A549 (cell line): ENCODE results near the gene NANS. TPM values are rescaled to one million over a fixed set of nuclear protein-coding genes. Genes with fewer than 3 reads are reported as not detected.
A peak's percentile ranks its signal among the peaks of the same experiment; 100 is the strongest.
"Not testable (repeated sequence)": the region's sequence is repeated elsewhere in the genome, so short reads cannot be mapped to it uniquely, and the experiment has no call there.

Source experiments
- ATAC-seq, 2 experiments: fragments of 200-7000 bp in 1 of 2; fragments of >200 bp in 1 of 2; cut with Nextera tagmentation in 1 of 2; cut with Tn5 transposase in 1 of 2; 3 replicates each; pipeline versions ENCODE4 v1.8.0 to v1.9.1; 2018 to 2020; ENCODE audit warnings: mild to moderate bottlenecking in 1 of 2, moderate library complexity in 1 of 2
- CTCF ChIA-PET: fragments of 300-600 bp; sonication (Branson Sonifier 250); formaldehyde crosslinking; extraction: SDS; loops from one replicate; lab custom pipeline; 2021; ENCODE audit warnings: antibody characterized with exemption, inconsistent platforms; lab: Yijun Ruan, JAX
- POLR2A ChIA-PET: fragments of 350-600 bp; formaldehyde crosslinking; extraction: SDS; loops from one replicate; lab custom pipeline; 2021; ENCODE audit warnings: antibody characterized with exemption, inconsistent platforms; lab: Yijun Ruan, JAX
- DNase-seq, 2 experiments: peaks; one replicate each; pipeline versions ENCODE4 v3.0.0 to v3.0.0-alpha.2; 2011 to 2016; ENCODE audit warnings: low read depth in 1 of 2, low spot score in 1 of 2
- FAIRE-seq: peaks from 2 replicates; lab custom pipeline; 2011; peaks lifted over from hg19 to GRCh38; lab: Jason Lieb, UNC
- H3K27ac ChIP-seq, 2 experiments: fragments of >200 bp; sonication (Bioruptor Twin); formaldehyde crosslinking; 3 replicates each; pipeline ENCODE4 v1.5.1; 2016 to 2017
- H3K4me1 ChIP-seq: fragments of >200 bp; sonication (Bioruptor Twin); formaldehyde crosslinking; 3 replicates; pipeline ENCODE4 v1.6.1; 2016
- H3K4me2 ChIP-seq: fragments of >200 bp; sonication (Bioruptor Twin); formaldehyde crosslinking; 3 replicates; pipeline ENCODE4 v1.6.1; 2016
- H3K4me3 ChIP-seq: fragments of >200 bp; sonication (Bioruptor Twin); formaldehyde crosslinking; 3 replicates; pipeline ENCODE4 v1.5.1; 2016
- H3K9me3 ChIP-seq: fragments of >200 bp; sonication (Bioruptor Twin); formaldehyde crosslinking; 3 replicates; pipeline ENCODE4 v1.6.1; 2016
- CEBPB ChIP-seq, 2 experiments: fragments of >200 bp in 1 of 2; sonication (Bioruptor Twin) in 1 of 2; formaldehyde crosslinking in 1 of 2; IDR thresholded peaks; 2 replicates each; pipeline ENCODE4 v1.6.1; 2012 to 2016
- CTCF ChIP-seq: fragments of >200 bp; sonication (Bioruptor Twin); formaldehyde crosslinking; IDR thresholded peaks from 3 replicates; pipeline ENCODE4 v1.5.1; 2016
- EHF ChIP-seq: fragments of 250-450 bp; sonication (Bioruptor Pico); IDR thresholded peaks from 2 replicates; pipeline ENCODE4 v1.5.0; 2020; ENCODE audit warnings: mild to moderate bottlenecking
- ELK1 ChIP-seq: fragments of 150-350 bp; IDR thresholded peaks from 2 replicates; pipeline ENCODE4 v1.6.1; 2014; ENCODE audit warnings: low read depth, mild to moderate bottlenecking, low read length
- FOSB ChIP-seq: fragments of 250-450 bp; sonication (Bioruptor Pico); IDR thresholded peaks from 2 replicates; pipeline ENCODE4 v1.5.0; 2020; ENCODE audit warnings: mild to moderate bottlenecking, moderate library complexity
- GATA3 ChIP-seq: IDR thresholded peaks from 2 replicates; pipeline ENCODE4 v1.6.1; 2012; ENCODE audit warnings: borderline replicate concordance
- HMGXB4 ChIP-seq: fragments of 250-450 bp; sonication (Bioruptor Pico); IDR thresholded peaks from 2 replicates; pipeline ENCODE4 v1.5.0; 2021; ENCODE audit warnings: mild to moderate bottlenecking, moderate library complexity, borderline replicate concordance
- HOXA7 ChIP-seq: fragments of 250-450 bp; sonication (Bioruptor Pico); IDR thresholded peaks from 2 replicates; pipeline ENCODE4 v1.5.0; 2020; ENCODE audit warnings: mild to moderate bottlenecking, moderate library complexity
- JUNB ChIP-seq: fragments of >200 bp; sonication (Bioruptor Twin); formaldehyde crosslinking; IDR thresholded peaks from 2 replicates; pipeline ENCODE4 v1.6.1; 2016
- POLR2AphosphoS2 ChIP-seq: conservative IDR thresholded peaks from 2 replicates; pipeline ENCODE4 v1.6.1; 2012; ENCODE audit warnings: low read length, improper control_type of control experiment, inconsistent platforms
- RAD21 ChIP-seq, 2 experiments: fragments of >200 bp in 1 of 2; sonication (Bioruptor Twin) in 1 of 2; formaldehyde crosslinking in 1 of 2; IDR thresholded peaks in 1 of 2; conservative IDR thresholded peaks in 1 of 2; 2 replicates in 1 of 2; 3 replicates in 1 of 2; pipeline ENCODE4 v1.6.1; 2012 to 2018; ENCODE audit warnings: inconsistent platforms in 1 of 2
- TFCP2L1 ChIP-seq: fragments of 250-450 bp; sonication (Bioruptor Pico); IDR thresholded peaks from 2 replicates; pipeline ENCODE4 v1.5.0; 2021; ENCODE audit warnings: mild to moderate bottlenecking
- ZC3H11A ChIP-seq: fragments of 450-650 bp; IDR thresholded peaks from 2 replicates; pipeline ENCODE4 v1.6.1; 2014; ENCODE audit warnings: antibody characterized with exemption, mild to moderate bottlenecking
- ZNF302 ChIP-seq: fragments of 250-450 bp; sonication (Bioruptor Pico); IDR thresholded peaks from 2 replicates; pipeline ENCODE4 v1.9.0; 2021; ENCODE audit warnings: inconsistent platforms, mild to moderate bottlenecking, moderate library complexity
- WGBS: methylation state at CpG from one replicate; pipeline ENCODE4 v1.1.6; 2017; ENCODE audit errors: missing lambda C conversion rate; 5-methylcytosine and 5-hydroxymethylcytosine counted together
- polyA plus RNA-seq, 4 experiments: library from polyadenylated mRNA; depleted of rRNA in 3 of 4; stranded (reverse); fragments of >200 nt; fragmentation: RNase III in 1 of 4; extraction: RNeasy Plus Mini Kit Qiagen cat#74134 plus additional on column Dnase treatment in 1 of 4; gene quantifications; 2 replicates in 3 of 4; 3 replicates in 1 of 4; pipeline ENCODE4 v1.2.3, GENCODE V29; 2011 to 2017
- TF ChIP-seq, protein P1 (sequence below): fragments of 200-600 bp; sonication (generic); IDR thresholded peaks from 2 replicates; pipeline ENCODE4 v1.6.1; 2016; ENCODE audit warnings: antibody characterized with exemption, mild to moderate bottlenecking, moderate library complexity
- TF ChIP-seq, protein P2 (sequence below): fragments of >200 bp; sonication (Bioruptor Twin); formaldehyde crosslinking; IDR thresholded peaks from 3 replicates; pipeline ENCODE4 v1.6.1; 2016

NANS gene
- polyA plus RNA-seq, 2 of the 4 experiments (the other 2 are of a cell fraction), result 56.8 to 70.2 TPM

DNA sequence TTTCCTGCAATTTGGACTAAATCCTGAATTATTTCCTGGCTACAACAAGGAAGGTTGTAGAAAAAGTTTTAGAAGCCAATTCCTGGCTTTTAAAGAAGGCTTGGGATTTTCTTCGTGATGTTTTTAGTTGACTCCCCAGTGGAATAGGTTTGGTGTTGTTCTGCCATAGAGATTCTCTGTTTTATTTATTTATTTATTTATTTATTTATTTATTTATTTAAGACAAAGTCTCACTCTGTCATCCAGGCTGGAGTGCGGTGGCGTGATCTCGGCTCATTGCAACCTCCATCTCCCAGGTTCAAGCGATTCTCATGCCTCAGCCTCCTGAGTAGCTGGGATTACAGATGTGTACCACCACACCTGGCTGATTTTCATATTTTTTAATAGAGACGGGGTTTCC lies 60.6 kb downstream of the NANS start:
- POLR2A ChIA-PET, result not testable (repeated sequence)

DNA sequence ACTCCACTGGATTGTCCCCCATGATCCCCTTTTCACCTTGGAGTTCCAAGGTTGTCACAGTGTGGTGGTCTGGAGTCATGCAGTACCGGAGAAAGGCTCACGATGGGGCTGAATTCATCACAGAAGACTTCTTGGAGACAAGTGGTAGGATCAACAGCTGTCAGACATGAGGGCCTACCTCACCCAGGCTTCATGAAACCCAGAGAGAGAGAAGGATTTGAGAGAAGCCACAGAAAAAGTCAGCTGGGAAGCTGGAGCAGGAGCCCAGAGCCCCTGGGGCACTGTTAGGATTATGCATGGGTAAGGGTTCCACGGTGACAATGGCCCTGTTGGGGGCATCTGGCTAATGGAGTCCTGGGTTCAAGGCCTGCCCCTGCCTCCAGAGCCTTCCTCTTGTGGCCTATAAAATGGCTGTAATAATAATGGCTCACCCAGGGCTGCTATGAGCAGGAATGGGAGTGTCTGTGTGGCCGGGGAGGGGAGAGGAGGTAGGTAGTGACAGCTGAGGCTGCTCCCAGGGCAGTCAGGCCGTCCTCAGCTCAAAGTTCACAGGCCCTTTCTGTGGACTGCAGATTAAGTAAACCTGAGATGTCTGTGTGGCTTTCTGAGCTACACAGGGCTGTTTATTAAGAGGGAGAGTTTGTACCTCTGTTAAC lies 61.6 kb downstream of the NANS start:
- CTCF ChIA-PET, result interaction anchor here (1.0 to 2.3 kb wide), 7 partner anchors 17 to 658 kb away, joined by 3 to 15 read pairs (median 4); partner anchors contain the start of gene TBC1D2
- no peak for FAIRE-seq
- peak; percentile 18; the same call in 2 of the 3 replicates for TF ChIP-seq CTCF
- TF ChIP-seq RAD21 (conservative IDR thresholded peaks at IDR 0.05 in 1 of 2, IDR thresholded peaks at IDR 0.05 in 1 of 2), result 0 out of 5 replicates have a peak, but pooled peaks of 1 of the 2 experiments have one; percentile 14
- TF ChIP-seq POLR2AphosphoS2, result no peak
- TF ChIP-seq, all 56 proteins: peak for 2
- Histone ChIP-seq H3K4me1 (peaks cover 19% of the 10 kb centered on the region), H3K27ac (peak overlapping the region; percentile 77 to 89), H3K4me2 (peak overlapping the region; percentile 99), H3K4me3 (peak overlapping the region; percentile 70), H3K9me3 (no peaks in the 10 kb centered on the region)
- POLR2A ChIA-PET, result interaction anchor here (0.9 kb wide), 1 partner anchor 74 kb away, joined by 3 read pairs; the partner anchor contains the start of gene CORO2A
- 40% methylated on average over 5 of the region's 5 CpGs for WGBS
- DNase-seq, result peak; percentile 62 to 65
- ATAC-seq, result peak; percentile 75 to 78

More for the DNA sequence above, 60.6 kb downstream of the NANS start:
- H3K4me2 ChIP-seq, H3K9me3 ChIP-seq, FAIRE-seq, DNase-seq, H3K27ac ChIP-seq, H3K4me3 ChIP-seq, ATAC-seq: not testable (repeated sequence)
- H3K4me1 ChIP-seq, result peaks cover 19% of the 10 kb centered on the region
- WGBS, result 97% methylated on average over 6 of the region's 6 CpGs
- peak; percentile 93 for TF ChIP-seq ZC3H11A
- CTCF ChIA-PET, result interaction anchor here (1.5 kb wide), 1 partner anchor 24 kb away, joined by 3 read pairs; no protein-coding TSS in a partner anchor

DNA sequence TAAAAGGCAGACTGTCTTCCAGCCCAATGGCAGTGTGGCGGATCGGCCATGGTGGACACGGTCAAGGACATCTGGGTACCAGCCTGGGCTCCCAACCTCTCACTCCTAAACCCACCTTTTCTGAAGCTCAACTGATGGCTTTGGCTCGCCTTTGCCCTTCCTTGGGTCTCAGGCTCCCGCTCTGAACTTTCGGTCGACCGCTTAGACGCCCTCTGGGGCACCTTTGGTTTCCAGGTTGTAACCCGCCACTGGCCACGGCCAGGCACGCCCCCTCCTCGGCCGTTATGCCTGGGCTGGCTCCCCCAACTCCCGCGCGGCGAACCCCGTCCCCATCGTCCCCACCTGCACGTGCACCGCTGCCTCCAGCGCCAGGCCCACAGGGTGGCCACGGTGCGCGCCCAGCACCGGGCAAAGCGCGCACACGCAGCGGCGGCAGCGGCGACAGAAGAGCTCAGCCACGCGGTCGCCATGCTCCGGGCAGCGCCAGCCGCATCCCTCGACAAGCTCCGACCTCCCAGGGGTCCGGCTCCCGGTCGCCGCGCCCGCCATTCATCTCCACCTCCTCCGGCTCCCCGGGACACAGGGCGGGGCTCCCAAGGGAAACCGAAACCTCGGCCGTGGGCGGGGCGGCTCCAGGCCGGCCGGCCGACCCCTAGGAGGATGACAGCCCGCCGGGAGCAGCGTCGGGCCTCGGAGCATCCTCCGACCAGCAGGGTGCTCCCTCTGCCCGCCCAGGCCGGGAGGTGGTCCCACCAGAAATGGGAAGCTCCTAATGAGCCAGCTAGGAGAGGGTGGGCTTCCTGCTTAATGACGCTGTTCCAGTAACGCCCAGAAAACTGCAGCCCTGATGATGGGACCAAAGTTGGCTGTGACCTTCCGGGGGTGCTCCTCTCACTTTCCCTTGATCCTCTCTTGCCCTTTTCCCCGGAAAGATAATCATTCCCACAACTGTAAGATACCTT lies 62.4 kb downstream of the NANS start, which contains the start of gene TRIM14:
Gene TRIM14 (minus strand): TSS at position 583 of the 962 bp plus-strand sequence. CDS start 34 bp downstream, at position 549.
- peak; percentile 81 to 92 for ATAC-seq
- ChIA-PET CTCF (interaction anchor here (0.5 to 2.3 kb wide), 16 partner anchors 9 to 657 kb away, joined by 3 to 15 read pairs (median 4); partner anchors contain the start of gene TBC1D2), POLR2A (interaction anchor here (0.9 to 1.3 kb wide), 2 partner anchors 10 to 73 kb away, joined by 3 to 4 read pairs; partner anchors contain the start of gene CORO2A)
- WGBS, result 9% methylated on average over 28 of the region's 71 CpGs
- Histone ChIP-seq H3K4me1 (peaks cover 19% of the 10 kb centered on the region), H3K4me3 (peak within 1 kb of the TSS; percentile 70), H3K9me3 (no peaks in the 10 kb centered on the region), H3K27ac (peak within 1 kb of the TSS; percentile 77 to 89), H3K4me2 (peak within 1 kb of the TSS; percentile 99)
- DNase-seq, result peak; percentile 47 to 83
- no peak for FAIRE-seq
- TF ChIP-seq RAD21 (conservative IDR thresholded peaks at IDR 0.05 in 1 of 2, IDR thresholded peaks at IDR 0.05 in 1 of 2) (peak; percentile 30 to 57; a peak in 4 of 5 replicates), GATA3 (no peak), HMGXB4 (CRISPR knock-in tag) (no peak), JUNB (no peak), FOSB (CRISPR knock-in tag) (no peak), ZNF302 (CRISPR knock-in tag) (no peak), EHF (CRISPR knock-in tag) (no peak), CEBPB (IDR thresholded peaks at IDR 0.05) (no peak), TFCP2L1 (no peak), ELK1 (no peak), HOXA7 (CRISPR knock-in tag) (no peak)
- TF ChIP-seq, protein P1, sequence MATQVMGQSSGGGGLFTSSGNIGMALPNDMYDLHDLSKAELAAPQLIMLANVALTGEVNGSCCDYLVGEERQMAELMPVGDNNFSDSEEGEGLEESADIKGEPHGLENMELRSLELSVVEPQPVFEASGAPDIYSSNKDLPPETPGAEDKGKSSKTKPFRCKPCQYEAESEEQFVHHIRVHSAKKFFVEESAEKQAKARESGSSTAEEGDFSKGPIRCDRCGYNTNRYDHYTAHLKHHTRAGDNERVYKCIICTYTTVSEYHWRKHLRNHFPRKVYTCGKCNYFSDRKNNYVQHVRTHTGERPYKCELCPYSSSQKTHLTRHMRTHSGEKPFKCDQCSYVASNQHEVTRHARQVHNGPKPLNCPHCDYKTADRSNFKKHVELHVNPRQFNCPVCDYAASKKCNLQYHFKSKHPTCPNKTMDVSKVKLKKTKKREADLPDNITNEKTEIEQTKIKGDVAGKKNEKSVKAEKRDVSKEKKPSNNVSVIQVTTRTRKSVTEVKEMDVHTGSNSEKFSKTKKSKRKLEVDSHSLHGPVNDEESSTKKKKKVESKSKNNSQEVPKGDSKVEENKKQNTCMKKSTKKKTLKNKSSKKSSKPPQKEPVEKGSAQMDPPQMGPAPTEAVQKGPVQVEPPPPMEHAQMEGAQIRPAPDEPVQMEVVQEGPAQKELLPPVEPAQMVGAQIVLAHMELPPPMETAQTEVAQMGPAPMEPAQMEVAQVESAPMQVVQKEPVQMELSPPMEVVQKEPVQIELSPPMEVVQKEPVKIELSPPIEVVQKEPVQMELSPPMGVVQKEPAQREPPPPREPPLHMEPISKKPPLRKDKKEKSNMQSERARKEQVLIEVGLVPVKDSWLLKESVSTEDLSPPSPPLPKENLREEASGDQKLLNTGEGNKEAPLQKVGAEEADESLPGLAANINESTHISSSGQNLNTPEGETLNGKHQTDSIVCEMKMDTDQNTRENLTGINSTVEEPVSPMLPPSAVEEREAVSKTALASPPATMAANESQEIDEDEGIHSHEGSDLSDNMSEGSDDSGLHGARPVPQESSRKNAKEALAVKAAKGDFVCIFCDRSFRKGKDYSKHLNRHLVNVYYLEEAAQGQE, result no peak
- TF ChIP-seq, protein P2, sequence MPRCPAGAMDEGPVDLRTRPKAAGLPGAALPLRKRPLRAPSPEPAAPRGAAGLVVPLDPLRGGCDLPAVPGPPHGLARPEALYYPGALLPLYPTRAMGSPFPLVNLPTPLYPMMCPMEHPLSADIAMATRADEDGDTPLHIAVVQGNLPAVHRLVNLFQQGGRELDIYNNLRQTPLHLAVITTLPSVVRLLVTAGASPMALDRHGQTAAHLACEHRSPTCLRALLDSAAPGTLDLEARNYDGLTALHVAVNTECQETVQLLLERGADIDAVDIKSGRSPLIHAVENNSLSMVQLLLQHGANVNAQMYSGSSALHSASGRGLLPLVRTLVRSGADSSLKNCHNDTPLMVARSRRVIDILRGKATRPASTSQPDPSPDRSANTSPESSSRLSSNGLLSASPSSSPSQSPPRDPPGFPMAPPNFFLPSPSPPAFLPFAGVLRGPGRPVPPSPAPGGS, result 0 out of 3 replicates have a peak, but pooled peaks have one; percentile 25
